ENCODE data around the gene TEAD2.

The TEAD2 gene

DNA sequence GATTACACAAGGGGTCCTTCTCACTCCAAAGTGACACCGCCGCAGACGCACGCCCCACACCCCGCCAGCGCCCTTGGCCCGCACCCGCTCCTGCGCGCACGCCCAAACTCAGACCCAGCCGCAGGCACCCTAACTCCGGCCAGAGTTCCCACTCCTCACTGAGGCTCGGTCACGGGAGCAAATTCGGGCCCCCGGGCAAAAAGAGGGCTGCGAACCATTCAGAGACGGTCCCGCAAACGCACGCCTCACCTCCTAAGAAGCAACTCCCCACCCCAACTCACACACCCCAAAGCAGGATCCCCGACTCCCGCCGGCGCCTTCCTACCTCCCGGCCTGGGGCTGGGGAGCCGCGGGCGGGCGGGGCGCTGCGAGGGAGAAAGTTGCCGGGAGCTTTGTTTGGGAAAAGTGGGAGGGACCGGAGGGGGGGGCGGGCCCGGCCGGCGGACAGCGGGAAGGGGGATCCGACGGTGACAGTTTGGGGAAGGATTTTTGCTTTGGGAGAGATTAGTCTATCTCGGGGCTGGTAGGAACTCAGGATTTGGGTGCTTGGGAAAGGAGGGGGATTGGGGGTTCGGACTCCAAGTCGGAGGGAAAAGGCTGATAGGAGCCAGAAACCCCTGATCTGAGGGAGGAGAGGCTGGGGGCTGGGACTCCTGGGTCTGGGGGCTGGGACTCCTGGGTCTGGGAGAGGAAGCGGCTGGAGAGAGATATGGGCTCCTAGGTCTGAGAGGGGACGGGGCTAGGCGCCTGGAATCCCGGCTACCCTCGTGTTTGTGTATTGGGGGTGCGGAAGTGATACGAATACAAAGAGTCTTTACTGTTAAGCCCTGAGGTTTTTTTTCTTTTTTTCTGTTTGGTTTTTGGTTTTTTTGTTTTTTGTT, at the start of gene TEAD2:
TSS of gene TEAD2 (minus strand) at position 369 of the 881 bp plus-strand sequence. CDS start 2,341 bp downstream, outside the sequence.
- no peaks in the 10 kb centered on the region for H3K4me1 ChIP-seq (ENCODE audit: insufficient read depth, low read length)
- no peak within 1 kb of the TSS for H3K27ac ChIP-seq (ENCODE audit: low read length)
- no peak for ATAC-seq (ENCODE audit: insufficient read depth, low read depth)
- no peak within 1 kb of the TSS for H3K9ac ChIP-seq (ENCODE audit: low read depth, low read length)
- no peaks in the 10 kb centered on the region for H3K79me2 ChIP-seq (ENCODE audit: insufficient read depth, low read length)
- H3K4me2 ChIP-seq (ENCODE audit: insufficient read depth, low read length) = no peak within 1 kb of the TSS
- no peaks in the 10 kb centered on the region for H3K36me3 ChIP-seq (ENCODE audit: insufficient read depth, low read length)
- H3K9me3 ChIP-seq (ENCODE audit: insufficient read depth, low read length, severe bottlenecking) = no peaks in the 10 kb centered on the region
- no peak within 1 kb of the TSS for H3K4me3 ChIP-seq (ENCODE audit: low read depth in 1 of 2, low read length in 2 of 2)
- no peaks in the 10 kb centered on the region for H4K20me1 ChIP-seq (ENCODE audit: insufficient read depth, low read length)
- DNase-seq = no peak
- no peak within 1 kb of the TSS for H2AFZ ChIP-seq (ENCODE audit: low read depth, low read length)
- no peak for TF ChIP-seq EZH2 (IDR thresholded peaks at IDR 0.05; ENCODE audit: borderline replicate concordance, low read depth, low read length, severe bottlenecking)
- TF ChIP-seq, protein P1, sequence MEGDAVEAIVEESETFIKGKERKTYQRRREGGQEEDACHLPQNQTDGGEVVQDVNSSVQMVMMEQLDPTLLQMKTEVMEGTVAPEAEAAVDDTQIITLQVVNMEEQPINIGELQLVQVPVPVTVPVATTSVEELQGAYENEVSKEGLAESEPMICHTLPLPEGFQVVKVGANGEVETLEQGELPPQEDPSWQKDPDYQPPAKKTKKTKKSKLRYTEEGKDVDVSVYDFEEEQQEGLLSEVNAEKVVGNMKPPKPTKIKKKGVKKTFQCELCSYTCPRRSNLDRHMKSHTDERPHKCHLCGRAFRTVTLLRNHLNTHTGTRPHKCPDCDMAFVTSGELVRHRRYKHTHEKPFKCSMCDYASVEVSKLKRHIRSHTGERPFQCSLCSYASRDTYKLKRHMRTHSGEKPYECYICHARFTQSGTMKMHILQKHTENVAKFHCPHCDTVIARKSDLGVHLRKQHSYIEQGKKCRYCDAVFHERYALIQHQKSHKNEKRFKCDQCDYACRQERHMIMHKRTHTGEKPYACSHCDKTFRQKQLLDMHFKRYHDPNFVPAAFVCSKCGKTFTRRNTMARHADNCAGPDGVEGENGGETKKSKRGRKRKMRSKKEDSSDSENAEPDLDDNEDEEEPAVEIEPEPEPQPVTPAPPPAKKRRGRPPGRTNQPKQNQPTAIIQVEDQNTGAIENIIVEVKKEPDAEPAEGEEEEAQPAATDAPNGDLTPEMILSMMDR (IDR thresholded peaks at IDR 0.05; ENCODE audit: borderline replicate concordance, extremely low read depth, low read length, poor library complexity, severe bottlenecking) = no peak
- no peaks in the 10 kb centered on the region for H3K27me3 ChIP-seq (ENCODE audit: insufficient read depth, low read length, poor library complexity)

DNA sequence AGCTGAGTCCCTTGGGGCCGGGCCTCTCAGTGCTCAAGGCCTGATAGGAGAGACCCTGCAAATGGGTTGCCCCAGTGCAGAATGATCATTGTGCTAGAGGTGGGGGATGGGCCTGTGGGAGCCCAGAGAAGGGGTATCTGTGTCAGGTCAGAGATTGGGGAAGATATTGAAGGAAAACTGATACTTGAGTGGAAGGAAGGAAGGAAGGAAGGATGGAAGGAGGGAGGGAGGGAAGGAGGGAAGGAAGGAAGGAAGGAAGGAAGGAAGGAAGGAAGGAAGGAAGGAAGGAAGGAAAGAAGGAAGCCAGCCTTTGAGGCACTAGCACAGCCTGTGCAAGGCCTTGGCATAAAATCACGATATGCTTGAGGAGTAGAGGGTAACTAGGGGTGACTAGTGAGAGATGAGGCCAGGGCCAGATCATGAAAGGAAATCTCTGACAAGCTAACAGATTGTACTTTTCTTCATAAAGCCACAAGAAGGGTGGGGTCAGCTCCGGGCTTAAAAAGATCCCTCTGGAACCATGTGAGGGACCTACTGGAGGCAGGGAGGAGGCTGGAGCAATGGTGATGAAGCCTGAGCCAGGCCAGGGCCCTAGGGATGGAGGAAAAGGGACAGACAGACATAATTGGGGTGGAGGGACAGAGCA, 49.6 kb upstream of the TEAD2 start:
- TF ChIP-seq, protein P1 (IDR thresholded peaks at IDR 0.05; ENCODE audit: borderline replicate concordance, extremely low read depth, low read length, poor library complexity, severe bottlenecking) = no peak
- TF ChIP-seq EZH2 (IDR thresholded peaks at IDR 0.05; ENCODE audit: borderline replicate concordance, low read depth, low read length, severe bottlenecking) = no peak
- no peak for DNase-seq
- H3K9ac ChIP-seq (ENCODE audit: low read depth, low read length) = no peak overlapping the region
- H3K4me2 ChIP-seq (ENCODE audit: insufficient read depth, low read length) = no peak overlapping the region
- no peak overlapping the region for H3K4me3 ChIP-seq (ENCODE audit: low read depth in 1 of 2, low read length in 2 of 2)
- H2AFZ ChIP-seq (ENCODE audit: low read depth, low read length) = no peak overlapping the region
- no peaks in the 10 kb centered on the region for H3K36me3 ChIP-seq (ENCODE audit: insufficient read depth, low read length)
- H3K9me3 ChIP-seq (ENCODE audit: insufficient read depth, low read length, severe bottlenecking) = no peaks in the 10 kb centered on the region
- no peak for ATAC-seq (ENCODE audit: insufficient read depth, low read depth)
- H3K4me1 ChIP-seq (ENCODE audit: insufficient read depth, low read length) = peaks cover 10% of the 10 kb centered on the region
- H3K27me3 ChIP-seq (ENCODE audit: insufficient read depth, low read length, poor library complexity) = no peaks in the 10 kb centered on the region
- H4K20me1 ChIP-seq (ENCODE audit: insufficient read depth, low read length) = no peaks in the 10 kb centered on the region
- H3K27ac ChIP-seq (ENCODE audit: low read length) = no peak overlapping the region
- no peaks in the 10 kb centered on the region for H3K79me2 ChIP-seq (ENCODE audit: insufficient read depth, low read length)

DNA sequence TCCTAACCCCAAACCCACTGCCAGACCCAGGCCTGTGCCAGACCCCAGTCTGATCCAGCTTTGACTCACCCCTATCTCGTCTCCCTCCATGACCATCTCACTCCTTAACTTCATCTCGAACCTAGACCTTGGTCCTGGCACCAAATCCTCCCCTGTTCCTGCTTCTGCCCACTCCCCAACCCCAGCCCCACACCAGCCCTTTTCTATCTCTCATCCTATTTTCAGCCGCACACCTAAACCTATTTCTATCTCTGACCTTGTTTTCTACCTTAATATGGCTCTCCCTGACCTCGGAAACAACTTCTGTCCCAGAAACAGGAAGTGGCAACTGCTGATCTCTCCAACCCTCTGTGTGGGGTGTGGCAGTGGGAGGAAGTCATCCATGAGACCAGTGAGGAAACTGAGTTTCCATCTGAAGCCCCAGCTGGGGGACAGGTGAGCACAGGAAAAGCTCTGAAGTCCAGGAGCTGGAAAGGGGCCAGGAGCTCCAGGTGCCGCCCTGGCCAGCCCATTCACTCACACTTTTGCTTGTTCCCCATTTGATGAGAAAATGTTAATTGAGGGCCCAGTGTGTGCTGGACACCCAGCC, 47.3 kb upstream of the TEAD2 start:
- Histone ChIP-seq H3K9me3 (ENCODE audit: insufficient read depth, low read length, severe bottlenecking) (no peaks in the 10 kb centered on the region), H3K36me3 (ENCODE audit: insufficient read depth, low read length) (no peaks in the 10 kb centered on the region), H3K4me2 (ENCODE audit: insufficient read depth, low read length) (no peak overlapping the region), H3K4me3 (ENCODE audit: low read depth in 1 of 2, low read length in 2 of 2) (no peak overlapping the region), H4K20me1 (ENCODE audit: insufficient read depth, low read length) (no peaks in the 10 kb centered on the region), H3K27ac (ENCODE audit: low read length) (no peak overlapping the region), H3K4me1 (ENCODE audit: insufficient read depth, low read length) (peaks cover 10% of the 10 kb centered on the region), H3K9ac (ENCODE audit: low read depth, low read length) (no peak overlapping the region), H2AFZ (ENCODE audit: low read depth, low read length) (peak overlapping the region; percentile 39; the same call in 1 of the 2 replicates), H3K79me2 (ENCODE audit: insufficient read depth, low read length) (no peaks in the 10 kb centered on the region), H3K27me3 (ENCODE audit: insufficient read depth, low read length, poor library complexity) (no peaks in the 10 kb centered on the region)
- no peak; the same call in 2 of the 3 replicates for ATAC-seq (ENCODE audit: insufficient read depth, low read depth)
- TF ChIP-seq EZH2 (IDR thresholded peaks at IDR 0.05; ENCODE audit: borderline replicate concordance, low read depth, low read length, severe bottlenecking) = no peak
- TF ChIP-seq, protein P1 (IDR thresholded peaks at IDR 0.05; ENCODE audit: borderline replicate concordance, extremely low read depth, low read length, poor library complexity, severe bottlenecking) = no peak
- peak; percentile 39 for DNase-seq

All from DND-41 (cell line).